ENCODE data around the gene UPK3A.

UPK3A gene

GRCh38 chr22:45329530-45329936, 44.8 kb downstream of the UPK3A start:
- no peak overlapping the region for H3K27ac ChIP-seq
- TF ChIP-seq ZFX (IDR thresholded peaks at IDR 0.05) = no peak
- TF ChIP-seq, protein P1, sequence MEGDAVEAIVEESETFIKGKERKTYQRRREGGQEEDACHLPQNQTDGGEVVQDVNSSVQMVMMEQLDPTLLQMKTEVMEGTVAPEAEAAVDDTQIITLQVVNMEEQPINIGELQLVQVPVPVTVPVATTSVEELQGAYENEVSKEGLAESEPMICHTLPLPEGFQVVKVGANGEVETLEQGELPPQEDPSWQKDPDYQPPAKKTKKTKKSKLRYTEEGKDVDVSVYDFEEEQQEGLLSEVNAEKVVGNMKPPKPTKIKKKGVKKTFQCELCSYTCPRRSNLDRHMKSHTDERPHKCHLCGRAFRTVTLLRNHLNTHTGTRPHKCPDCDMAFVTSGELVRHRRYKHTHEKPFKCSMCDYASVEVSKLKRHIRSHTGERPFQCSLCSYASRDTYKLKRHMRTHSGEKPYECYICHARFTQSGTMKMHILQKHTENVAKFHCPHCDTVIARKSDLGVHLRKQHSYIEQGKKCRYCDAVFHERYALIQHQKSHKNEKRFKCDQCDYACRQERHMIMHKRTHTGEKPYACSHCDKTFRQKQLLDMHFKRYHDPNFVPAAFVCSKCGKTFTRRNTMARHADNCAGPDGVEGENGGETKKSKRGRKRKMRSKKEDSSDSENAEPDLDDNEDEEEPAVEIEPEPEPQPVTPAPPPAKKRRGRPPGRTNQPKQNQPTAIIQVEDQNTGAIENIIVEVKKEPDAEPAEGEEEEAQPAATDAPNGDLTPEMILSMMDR (conservative IDR thresholded peaks at IDR 0.05) = no peak

DNA sequence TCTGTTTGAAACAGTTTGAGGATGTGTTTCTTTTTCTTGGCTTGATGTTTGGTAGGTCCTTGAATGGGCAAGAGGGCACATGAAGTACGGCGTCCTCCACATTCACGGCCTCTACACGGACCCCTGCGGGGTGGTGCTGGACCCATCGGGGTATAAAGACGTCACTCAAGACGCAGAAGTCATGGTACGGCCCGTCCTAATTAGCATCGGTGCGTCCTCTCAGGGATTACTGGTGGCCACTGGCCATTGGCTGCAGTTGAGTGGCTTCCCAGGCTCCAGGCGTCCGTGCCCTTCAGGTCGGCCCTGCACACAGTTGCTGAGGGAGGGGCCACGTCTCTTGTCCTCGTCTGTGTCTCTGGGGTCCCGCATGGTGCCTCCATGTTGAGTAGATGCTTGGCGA, 45.8 kb downstream of the UPK3A start:
- H3K27ac ChIP-seq = no peak overlapping the region
- no peak; the same call in 1 of the 2 replicates for TF ChIP-seq ZFX (IDR thresholded peaks at IDR 0.05)
- TF ChIP-seq, protein P1 (conservative IDR thresholded peaks at IDR 0.05) = no peak

DNA sequence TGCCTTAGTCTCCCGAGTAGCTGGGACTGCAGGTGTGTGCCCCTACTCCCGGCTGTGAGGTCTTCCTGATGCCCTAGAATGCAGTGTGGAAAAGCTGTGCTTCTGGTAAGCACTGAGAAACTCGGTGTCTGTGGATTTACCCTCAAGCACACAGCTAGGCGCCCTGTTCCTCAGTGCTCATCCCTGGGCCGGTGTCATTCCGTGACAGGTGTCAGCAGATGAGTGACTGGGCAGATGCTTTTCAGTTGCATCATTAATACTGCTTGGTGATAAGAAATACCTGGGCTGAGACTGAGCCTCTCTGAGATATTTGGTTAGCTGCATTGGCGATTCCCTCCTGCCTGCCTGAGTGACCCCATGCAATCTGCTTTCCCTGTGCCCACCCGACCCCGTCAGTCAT, 46.7 kb downstream of the UPK3A start:
- H3K27ac ChIP-seq = no peak overlapping the region
- TF ChIP-seq, protein P1 (conservative IDR thresholded peaks at IDR 0.05) = no peak
- TF ChIP-seq ZFX (IDR thresholded peaks at IDR 0.05) = no peak

DNA sequence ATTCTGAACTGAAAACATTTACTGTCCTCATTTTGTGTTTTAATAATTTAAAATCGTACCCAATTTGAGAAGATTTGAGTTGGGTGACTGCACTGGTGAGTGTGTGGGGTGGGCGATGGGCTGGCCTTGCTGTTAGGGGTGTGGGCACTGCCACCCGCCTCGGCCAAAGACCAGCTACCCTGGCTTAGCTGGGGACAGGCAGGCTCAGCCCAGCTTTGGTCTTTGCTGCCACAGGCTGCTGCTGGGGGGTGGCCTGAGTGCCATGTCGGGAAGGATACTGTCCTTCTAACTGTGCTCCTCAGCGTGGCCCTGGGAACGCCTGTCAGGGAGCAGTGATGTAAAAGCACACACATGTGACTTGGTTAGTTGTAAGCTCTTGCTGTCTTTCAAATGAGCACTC, 47.3 kb downstream of the UPK3A start:
- TF ChIP-seq ZFX (IDR thresholded peaks at IDR 0.05) = no peak
- TF ChIP-seq, protein P1 (conservative IDR thresholded peaks at IDR 0.05) = no peak
- no peak overlapping the region for H3K27ac ChIP-seq

DNA sequence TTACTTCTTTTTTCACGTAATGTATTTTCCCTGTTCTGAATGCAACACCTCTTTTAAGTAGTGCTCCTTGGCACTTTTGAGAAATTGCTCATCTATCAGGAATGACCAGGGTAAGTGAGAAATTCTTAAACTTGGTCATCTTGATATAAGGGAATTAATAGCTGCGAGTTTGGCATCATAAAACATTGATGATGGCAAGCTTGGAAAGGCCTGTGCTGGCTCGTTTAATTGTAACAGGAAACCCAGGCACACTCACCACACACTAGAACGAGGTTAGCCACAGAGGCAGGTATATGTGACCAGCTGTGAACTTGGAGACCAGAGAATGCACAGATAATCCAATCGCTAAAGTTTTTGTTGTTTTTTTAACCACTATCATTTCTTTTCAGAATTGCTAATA, 49.3 kb downstream of the UPK3A start:
- H3K27ac ChIP-seq = peak overlapping the region; percentile 94
- TF ChIP-seq, protein P1 (conservative IDR thresholded peaks at IDR 0.05) = no peak
- TF ChIP-seq ZFX (IDR thresholded peaks at IDR 0.05) = no peak

- H3K27ac ChIP-seq = peak overlapping the region; percentile 94
- TF ChIP-seq, protein P1 (conservative IDR thresholded peaks at IDR 0.05) = no peak
- TF ChIP-seq ZFX (IDR thresholded peaks at IDR 0.05) = no peak
These were observed 49.8 kb downstream of the UPK3A start for GRCh38 chr22:45334528-45334927.

- no peak for TF ChIP-seq ZFX (IDR thresholded peaks at IDR 0.05)
- TF ChIP-seq, protein P1 (conservative IDR thresholded peaks at IDR 0.05) = no peak; the same call in 1 of the 2 replicates
- H3K27ac ChIP-seq = peak overlapping the region; percentile 94
These were observed 50.5 kb downstream of the UPK3A start for GRCh38 chr22:45335021-45335818.
